H1 (cell line): ENCODE results near the gene ORC3. TPM values are rescaled to one million over a fixed set of nuclear protein-coding genes. Genes with fewer than 3 reads are reported as not detected.

Source experiments
- CTCF ChIA-PET: fragments of 300-600 bp; sonication (Branson Sonifier 250); formaldehyde crosslinking; loops from one replicate; lab custom pipeline; 2021; ENCODE audit not compliant: partially characterized antibody; lab: Charles Lee
- POLR2A ChIA-PET: fragments of 300-600 bp; sonication (Branson Sonifier 250); formaldehyde crosslinking; loops from one replicate; lab custom pipeline; 2021; ENCODE audit warnings: inconsistent platforms; ENCODE audit not compliant: partially characterized antibody; lab: Charles Lee
- DNase-seq, 2 experiments: peaks; one replicate each; pipeline versions ENCODE4 v3.0.0 to v3.0.0-alpha.2; 2010 to 2022; ENCODE audit warnings: low spot score in 2 of 2, low read depth in 1 of 2, mixed read lengths in 1 of 2
- FAIRE-seq: peaks from 2 replicates; lab custom pipeline; 2011; peaks lifted over from hg19 to GRCh38; lab: Jason Lieb, UNC
- H2AFZ ChIP-seq: 2 replicates; pipeline ENCODE4 v1.8.1; 2012; ENCODE audit warnings: low read length, inconsistent platforms
- H2AK5ac ChIP-seq: 2 replicates; pipeline ENCODE4 v1.6.1; 2013; ENCODE audit warnings: low read depth, low read length
- H2BK120ac ChIP-seq: replicated peaks from 2 replicates; pipeline ENCODE3; 2013; ENCODE audit warnings: low read depth, low read length, inconsistent platforms
- H2BK12ac ChIP-seq: 2 replicates; pipeline ENCODE4 v1.6.1; 2013; ENCODE audit warnings: low read depth, low read length
- H2BK15ac ChIP-seq: 2 replicates; pipeline ENCODE4 v1.6.1; 2013; ENCODE audit warnings: low read length
- H2BK20ac ChIP-seq: 2 replicates; pipeline ENCODE4 v1.6.1; 2013; ENCODE audit warnings: low read length
- H2BK5ac ChIP-seq: 2 replicates; pipeline ENCODE4 v1.6.1; 2013; ENCODE audit warnings: low read depth, low read length
- H3K14ac ChIP-seq: 2 replicates; pipeline ENCODE4 v1.6.1; 2013; ENCODE audit warnings: inconsistent platforms; ENCODE audit not compliant: insufficient read length
- H3K18ac ChIP-seq: 2 replicates; pipeline ENCODE4 v1.6.1; 2013; ENCODE audit warnings: low read length; ENCODE audit errors: extremely low read depth
- H3K23ac ChIP-seq: 2 replicates; pipeline ENCODE4 v1.6.1; 2013; ENCODE audit warnings: inconsistent platforms; ENCODE audit not compliant: insufficient read length
- H3K23me2 ChIP-seq: 2 replicates; pipeline ENCODE4 v1.6.1; 2013; ENCODE audit warnings: low read depth, low read length
- H3K27ac ChIP-seq: 2 replicates; pipeline ENCODE4 v1.6.1; 2011; ENCODE audit warnings: low read depth, low read length, inconsistent platforms
- H3K27me3 ChIP-seq, 4 experiments: replicated peaks in 1 of 4; 1 replicate in 1 of 4; 2 replicates in 3 of 4; pipeline versions ENCODE4 v1.6.1 to v1.8.1; 2011 to 2013; ENCODE audit warnings: low read length in 3 of 4, mild to moderate bottlenecking in 3 of 4, inconsistent platforms in 2 of 4, mixed read lengths in 2 of 4, moderate library complexity in 1 of 4; ENCODE audit not compliant: control insufficient read depth in 3 of 4, insufficient read depth in 3 of 4; ENCODE audit errors: extremely low read depth in 1 of 4
- H3K36me3 ChIP-seq, 4 experiments: 2 replicates each; pipeline versions ENCODE4 v1.6.1 to v1.8.1; 2011 to 2013; ENCODE audit warnings: mild to moderate bottlenecking in 4 of 4, low read length in 3 of 4, moderate library complexity in 2 of 4, control low read depth in 1 of 4, inconsistent platforms in 1 of 4; ENCODE audit not compliant: insufficient read depth in 4 of 4, control insufficient read depth in 2 of 4
- H3K4ac ChIP-seq: replicated peaks from 2 replicates; pipeline ENCODE3; 2013; ENCODE audit warnings: low read length, low read depth, mixed read lengths, inconsistent platforms; ENCODE audit not compliant: insufficient read length
- H3K4me1 ChIP-seq, 4 experiments: replicated peaks in 1 of 4; 1 replicate in 1 of 4; 2 replicates in 3 of 4; pipeline versions ENCODE4 v1.6.1 to v1.8.1; 2011 to 2013; ENCODE audit warnings: low read length in 3 of 4, inconsistent platforms in 2 of 4, mixed read lengths in 1 of 4; ENCODE audit not compliant: insufficient read depth in 4 of 4, control insufficient read depth in 3 of 4
- H3K4me2 ChIP-seq, 2 experiments: 2 replicates each; pipeline versions ENCODE4 v1.6.1 to v1.8.1; 2011 to 2013; ENCODE audit warnings: low read depth in 2 of 2, low read length in 2 of 2, control low read depth in 1 of 2, inconsistent platforms in 1 of 2, mild to moderate bottlenecking in 1 of 2; ENCODE audit not compliant: insufficient read depth in 1 of 2
- H3K4me3 ChIP-seq, 4 experiments: fragments of 200-600, 300-600 bp in 1 of 4; sonication (generic), shearing (Covaris generic), sonication (Bioruptor Twin) in 1 of 4; 2 replicates each; pipeline versions ENCODE4 v1.5.1 to v1.8.1; 2011 to 2016; ENCODE audit warnings: low read length in 4 of 4, low read depth in 3 of 4, control low read depth in 2 of 4, inconsistent platforms in 2 of 4, mild to moderate bottlenecking in 2 of 4, mixed read lengths in 1 of 4, moderate library complexity in 1 of 4; ENCODE audit not compliant: insufficient read depth in 2 of 4; ENCODE audit errors: extremely low read depth in 1 of 4
- H3K56ac ChIP-seq: replicated peaks from 2 replicates; pipeline ENCODE3; 2013; ENCODE audit warnings: low read depth, mild to moderate bottlenecking, mixed read lengths, low read length, inconsistent platforms; ENCODE audit not compliant: insufficient read length
- H3K79me1 ChIP-seq: 2 replicates; pipeline ENCODE4 v1.6.1; 2013; ENCODE audit warnings: low read depth, low read length, control low read depth
- H3K79me2 ChIP-seq, 2 experiments: 2 replicates each; pipeline versions ENCODE4 v1.6.1 to v1.8.1; 2012 to 2013; ENCODE audit warnings: low read length in 2 of 2, mild to moderate bottlenecking in 2 of 2, inconsistent platforms in 1 of 2; ENCODE audit not compliant: insufficient read depth in 2 of 2, control insufficient read depth in 1 of 2
- H3K9ac ChIP-seq, 4 experiments: replicated peaks in 1 of 4; 1 replicate in 1 of 4; 2 replicates in 3 of 4; pipeline versions ENCODE4 v1.6.1 to v1.8.1; 2011 to 2013; ENCODE audit warnings: low read depth in 3 of 4, low read length in 3 of 4, control low read depth in 2 of 4, mild to moderate bottlenecking in 2 of 4, moderate library complexity in 2 of 4, inconsistent platforms in 1 of 4; ENCODE audit errors: extremely low read depth in 1 of 4
- H3K9me3 ChIP-seq, 2 experiments: 2 replicates each; pipeline versions ENCODE4 v1.6.1 to v1.8.1; 2012 to 2013; ENCODE audit warnings: mild to moderate bottlenecking in 2 of 2, moderate library complexity in 2 of 2, control low read depth in 1 of 2, inconsistent platforms in 1 of 2, low read depth in 1 of 2, low read length in 1 of 2, mixed read lengths in 1 of 2; ENCODE audit not compliant: insufficient read depth in 2 of 2
- H4K20me1 ChIP-seq, 2 experiments: replicated peaks in 1 of 2; 2 replicates each; pipeline versions ENCODE3 to v1.8.1; 2011 to 2013; ENCODE audit warnings: inconsistent platforms in 2 of 2, low read length in 2 of 2, mild to moderate bottlenecking in 1 of 2; ENCODE audit not compliant: insufficient read depth in 2 of 2, control insufficient read depth in 1 of 2
- H4K5ac ChIP-seq: 2 replicates; pipeline ENCODE4 v1.6.1; 2013; ENCODE audit warnings: low read length, low read depth, mixed read lengths, inconsistent platforms; ENCODE audit not compliant: insufficient read length
- H4K8ac ChIP-seq: 2 replicates; pipeline ENCODE4 v1.8.0; 2013; ENCODE audit warnings: mild to moderate bottlenecking, moderate library complexity, low read length, inconsistent platforms; ENCODE audit not compliant: insufficient read depth; ENCODE audit errors: extremely low read depth
- H4K91ac ChIP-seq: replicated peaks from 2 replicates; pipeline ENCODE3; 2013; ENCODE audit warnings: low read length, mixed read lengths, inconsistent platforms; ENCODE audit not compliant: insufficient read length
- BACH1 ChIP-seq: IDR thresholded peaks from 2 replicates; pipeline ENCODE4 v1.6.1; 2012; ENCODE audit warnings: low read length, improper control_type of control experiment
- CEBPB ChIP-seq: IDR thresholded peaks from 2 replicates; pipeline ENCODE4 v1.6.1; 2012; ENCODE audit warnings: low read depth, low read length
- CHD1 ChIP-seq: IDR thresholded peaks from 2 replicates; pipeline ENCODE4 v1.6.1; 2012; ENCODE audit warnings: low read depth, low read length, improper control_type of control experiment
- CREB1 ChIP-seq: IDR thresholded peaks from 2 replicates; pipeline ENCODE4 v1.6.1; 2012; ENCODE audit warnings: inconsistent platforms
- FOSL1 ChIP-seq: IDR thresholded peaks from 2 replicates; pipeline ENCODE4 v1.6.1; 2011; ENCODE audit warnings: mild to moderate bottlenecking, low read depth, low read length, moderate library complexity; ENCODE audit not compliant: insufficient read depth
- POLR2A ChIP-seq, 2 experiments: IDR thresholded peaks; 1 replicate in 1 of 2; 2 replicates in 1 of 2; pipeline ENCODE4 v1.6.1; 2011; ENCODE audit warnings: low read depth in 2 of 2, low read length in 2 of 2, mild to moderate bottlenecking in 2 of 2; ENCODE audit errors: control extremely low read depth in 1 of 2
- SIN3A ChIP-seq, 2 experiments: IDR thresholded peaks in 1 of 2; conservative IDR thresholded peaks in 1 of 2; 2 replicates each; pipeline ENCODE4 v1.6.1; 2011 to 2012; ENCODE audit warnings: low read length in 2 of 2, improper control_type of control experiment in 1 of 2, low read depth in 1 of 2, mild to moderate bottlenecking in 1 of 2
- SIRT6 ChIP-seq: IDR thresholded peaks from one replicate; pipeline ENCODE4 v1.7.1; 2012; ENCODE audit warnings: low read length, inconsistent platforms
- SIX5 ChIP-seq: IDR thresholded peaks from 2 replicates; pipeline ENCODE4 v1.6.1; 2011; ENCODE audit warnings: mild to moderate bottlenecking, low read depth, low read length
- SP2 ChIP-seq: IDR thresholded peaks from 2 replicates; pipeline ENCODE4 v1.6.1; 2012; ENCODE audit warnings: mild to moderate bottlenecking, low read length, inconsistent platforms
- SP4 ChIP-seq: IDR thresholded peaks from 2 replicates; pipeline ENCODE4 v1.6.1; 2012; ENCODE audit warnings: low read length, inconsistent platforms
- TAF7 ChIP-seq: optimal IDR thresholded peaks from 2 replicates; pipeline ENCODE3; 2011; ENCODE audit warnings: low read depth, mild to moderate bottlenecking, inconsistent platforms, low read length, moderate library complexity, borderline replicate concordance
- TEAD4 ChIP-seq: IDR thresholded peaks from 2 replicates; pipeline ENCODE4 v1.6.1; 2012; ENCODE audit warnings: low read depth, low read length, inconsistent platforms, mixed read lengths
- polyA plus RNA-seq, 7 experiments: library from polyadenylated mRNA; depleted of rRNA in 3 of 7; stranded (reverse) in 5 of 7; unstranded in 2 of 7; fragments of >200 nt in 5 of 7; fragments of 200-250 nt in 2 of 7; gene quantifications; 1 replicate in 5 of 7; 2 replicates in 1 of 7; 4 replicates in 1 of 7; pipeline versions ENCODE4 v1.2.1 to v1.2.3, GENCODE V29; 2011 to 2013; ENCODE audit warnings: missing spikeins in 2 of 7, mixed read lengths in 2 of 7
- total RNA-seq: library from RNA; stranded (reverse); fragmentation: NEBNext Ultra II Directional; extraction: Animal tissue kit (Norgen Biotek cat#: 25700); gene quantifications from 2 replicates; pipeline ENCODE4 v1.2.1, GENCODE V29; 2021
- TF ChIP-seq, protein P1 (sequence below): IDR thresholded peaks from 2 replicates; pipeline ENCODE4 v1.6.1; 2012; ENCODE audit warnings: inconsistent platforms
- TF ChIP-seq, protein P2 (sequence below): IDR thresholded peaks from 2 replicates; pipeline ENCODE4 v1.6.1; 2011; ENCODE audit warnings: low read length, improper control_type of control experiment

Gene ORC3
- total and polyA plus RNA-seq, 2 of the 8 experiments (the other 6 are each of a cell fraction or from before 2014, with no cell fraction given): 35.9 to 60.9 TPM

DNA sequence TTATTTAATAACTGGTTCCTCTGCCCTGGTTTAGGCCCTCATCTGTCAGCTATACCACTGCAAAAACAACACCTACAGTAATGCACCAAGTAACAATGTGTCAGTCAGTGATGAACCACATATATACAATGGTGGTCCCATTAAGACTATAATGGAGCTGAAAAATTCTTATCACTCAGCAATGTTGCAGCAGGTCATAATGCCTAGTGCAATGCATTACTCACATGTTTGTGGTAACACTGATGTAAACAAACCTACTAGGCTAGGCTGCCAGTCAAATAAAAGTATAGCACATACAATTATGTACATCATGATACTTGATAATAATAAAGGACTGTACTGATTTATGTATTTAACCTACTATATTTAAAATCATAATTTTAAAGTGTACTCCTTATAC, 31.5 kb upstream of the ORC3 start:
- H3K36me3 ChIP-seq: peaks cover 16 to 69% (median 25%) of the 10 kb centered on the region in 4 experiments
- FAIRE-seq: no peak
- CTCF ChIA-PET: no interaction called here
- no peak for TF ChIP-seq TAF7
- TF ChIP-seq, protein P1, sequence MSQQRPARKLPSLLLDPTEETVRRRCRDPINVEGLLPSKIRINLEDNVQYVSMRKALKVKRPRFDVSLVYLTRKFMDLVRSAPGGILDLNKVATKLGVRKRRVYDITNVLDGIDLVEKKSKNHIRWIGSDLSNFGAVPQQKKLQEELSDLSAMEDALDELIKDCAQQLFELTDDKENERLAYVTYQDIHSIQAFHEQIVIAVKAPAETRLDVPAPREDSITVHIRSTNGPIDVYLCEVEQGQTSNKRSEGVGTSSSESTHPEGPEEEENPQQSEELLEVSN: no peak
- TF ChIP-seq SP2: no peak
- no peak for TF ChIP-seq POLR2A (IDR thresholded peaks at IDR 0.05; ENCODE audit: control extremely low read depth in 1 of 2, low read depth in 2 of 2, low read length in 2 of 2)
- TF ChIP-seq, protein P2, sequence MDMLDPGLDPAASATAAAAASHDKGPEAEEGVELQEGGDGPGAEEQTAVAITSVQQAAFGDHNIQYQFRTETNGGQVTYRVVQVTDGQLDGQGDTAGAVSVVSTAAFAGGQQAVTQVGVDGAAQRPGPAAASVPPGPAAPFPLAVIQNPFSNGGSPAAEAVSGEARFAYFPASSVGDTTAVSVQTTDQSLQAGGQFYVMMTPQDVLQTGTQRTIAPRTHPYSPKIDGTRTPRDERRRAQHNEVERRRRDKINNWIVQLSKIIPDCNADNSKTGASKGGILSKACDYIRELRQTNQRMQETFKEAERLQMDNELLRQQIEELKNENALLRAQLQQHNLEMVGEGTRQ: no peak
- no peak for TF ChIP-seq CREB1
- TF ChIP-seq CHD1: no peak
- TF ChIP-seq SIRT6: no peak
- TF ChIP-seq SP4: no peak
- no peak for TF ChIP-seq SIN3A (conservative IDR thresholded peaks at IDR 0.05 in 1 of 2, IDR thresholded peaks at IDR 0.05 in 1 of 2; ENCODE audit: low read depth in 1 of 2, low read length in 2 of 2)
- no peak for TF ChIP-seq SIX5
- TF ChIP-seq FOSL1: no peak
- no peak for TF ChIP-seq CEBPB
- TF ChIP-seq BACH1: no peak
- TF ChIP-seq TEAD4: no peak

More for the DNA sequence above, 31.5 kb upstream of the ORC3 start:
- 0 out of 4 replicates have a peak, but pooled peaks cover 0 to 3% of the 10 kb centered on the region in 2 experiments for H3K79me2 ChIP-seq
- no peak overlapping the region for H3K9ac ChIP-seq
- no peak overlapping the region for H3K27ac ChIP-seq
- H3K14ac ChIP-seq: no peak overlapping the region
- no peak overlapping the region for H4K8ac ChIP-seq
- no peak overlapping the region for H2BK5ac ChIP-seq
- peaks cover 0 to 3% (median 0%) of the 10 kb centered on the region in 4 experiments; a peak in 1 of 7 replicates for H3K4me1 ChIP-seq
- H3K23ac ChIP-seq: no peak overlapping the region
- H2BK20ac ChIP-seq: no peak overlapping the region
- H2AFZ ChIP-seq: no peak overlapping the region
- no peak overlapping the region for H2BK120ac ChIP-seq
- H4K5ac ChIP-seq: no peak overlapping the region
- H3K4me2 ChIP-seq: no peak overlapping the region
- no peak overlapping the region for H4K91ac ChIP-seq
- DNase-seq: no peak
- H3K18ac ChIP-seq: no peak overlapping the region
- no peak overlapping the region for H2BK12ac ChIP-seq
- H3K9me3 ChIP-seq: no peaks in the 10 kb centered on the region
- H3K56ac ChIP-seq: no peak overlapping the region
- no peak overlapping the region for H2BK15ac ChIP-seq
- POLR2A ChIA-PET: interaction anchor here (1.1 kb wide), 1 partner anchor 11 kb away, joined by 3 read pairs; no protein-coding TSS in a partner anchor
- H3K4me3 ChIP-seq: no peak overlapping the region
- H4K20me1 ChIP-seq: peaks cover 0 to 1% of the 10 kb centered on the region in 2 experiments
- H3K27me3 ChIP-seq: no peaks in the 10 kb centered on the region
- H3K23me2 ChIP-seq: no peaks in the 10 kb centered on the region
- no peaks in the 10 kb centered on the region for H3K79me1 ChIP-seq
- H3K4ac ChIP-seq: no peak overlapping the region
- H2AK5ac ChIP-seq: no peak overlapping the region
